GM12873 (cell line): ENCODE results near the gene ERBB3.

Source experiments
- CTCF ChIP-seq: IDR thresholded peaks from 2 replicates; pipeline ENCODE4 v1.5.1; 2012; ENCODE audit warnings: low read depth, mild to moderate bottlenecking, moderate library complexity, low read length, control low read depth; ENCODE audit not compliant: insufficient read depth; ENCODE audit errors: missing control alignments

Gene ERBB3

GRCh38 chr12:56118688-56119357 is 38.9 kb downstream of the ERBB3 start:
- TF ChIP-seq CTCF, result no peak

GRCh38 chr12:56119361-56119796 is 39.4 kb downstream of the ERBB3 start:
- peak; percentile 76 for TF ChIP-seq CTCF

GRCh38 chr12:56120158-56120846 is 40.3 kb downstream of the ERBB3 start:
- TF ChIP-seq CTCF, result no peak

GRCh38 chr12:56121204-56121870 is 41.4 kb downstream of the ERBB3 start:
- no peak for TF ChIP-seq CTCF

GRCh38 chr12:56122637-56123036 is 42.7 kb downstream of the ERBB3 start:
- no peak for TF ChIP-seq CTCF

GRCh38 chr12:56124133-56124532 is 44.2 kb downstream of the ERBB3 start:
- no peak for TF ChIP-seq CTCF

GRCh38 chr12:56126732-56127239 is 46.8 kb downstream of the ERBB3 start:
- TF ChIP-seq CTCF, result no peak
